WTC11 (cell line): Measurements from ENCODE around the gene SCN4A. TPM values are rescaled to one million over a fixed set of nuclear protein-coding genes. Genes with fewer than 3 reads are reported as not detected.

Experiments
- ATAC-seq: fragments of 200-7000 bp; cut with Tn5 transposase; 2 replicates; pipeline ENCODE4 v1.10.0; 2021; ENCODE audit warnings: mild to moderate bottlenecking, moderate library complexity
- CTCF ChIA-PET: fragments of 300-600 bp; sonication (Branson Sonifier 250); formaldehyde crosslinking; loops from one replicate; lab custom pipeline; 2021; ENCODE audit warnings: antibody characterized with exemption; lab: Charles Lee
- POLR2A ChIA-PET: fragments of 350-600 bp; sonication (Branson Sonifier 250); formaldehyde crosslinking; loops from one replicate; lab custom pipeline; 2021; ENCODE audit warnings: antibody characterized with exemption; lab: Charles Lee
- DNase-seq: peaks from one replicate; pipeline ENCODE4 v3.0.0; 2021; ENCODE audit warnings: low spot score
- H3K27ac Mint-ChIP-seq: 2 replicates; pipeline ENCODE4 v1.8.0; 2021; ENCODE audit warnings: mixed read lengths
- H3K27me3 Mint-ChIP-seq: 2 replicates; pipeline ENCODE4 v1.8.0; 2021; ENCODE audit warnings: low read depth, mild to moderate bottlenecking, moderate library complexity, mixed read lengths
- H3K36me3 Mint-ChIP-seq: 2 replicates; pipeline ENCODE4 v1.8.0; 2021; ENCODE audit warnings: mixed read lengths
- H3K4me1 Mint-ChIP-seq: 2 replicates; pipeline ENCODE4 v1.8.0; 2022; ENCODE audit warnings: mixed read lengths
- H3K4me3 Mint-ChIP-seq: 2 replicates; pipeline ENCODE4 v1.8.0; 2021; ENCODE audit warnings: mild to moderate bottlenecking, moderate library complexity, mixed read lengths
- H3K9me3 Mint-ChIP-seq: 2 replicates; pipeline ENCODE4 v1.8.0; 2021; ENCODE audit warnings: mixed read lengths
- CREB1 ChIP-seq: sonication (generic); formaldehyde crosslinking; IDR thresholded peaks from 2 replicates; pipeline ENCODE4 v1.8.0; 2023; ENCODE audit warnings: mild to moderate bottlenecking, missing genetic modification reagents
- EMX1 ChIP-seq: fragments of 250-450 bp; sonication (Bioruptor Pico); IDR thresholded peaks from 2 replicates; pipeline ENCODE4 v1.8.0; 2021; ENCODE audit warnings: mild to moderate bottlenecking
- GABPB1 ChIP-seq: sonication (generic); formaldehyde crosslinking; IDR thresholded peaks from 2 replicates; pipeline ENCODE4 v1.8.1; 2023; ENCODE audit warnings: mild to moderate bottlenecking, missing genetic modification reagents
- MYBL2 ChIP-seq: sonication (generic); formaldehyde crosslinking; IDR thresholded peaks from 2 replicates; pipeline ENCODE4 v1.8.1; 2023; ENCODE audit warnings: mild to moderate bottlenecking, moderate library complexity, missing genetic modification reagents
- SP1 ChIP-seq: sonication (generic); formaldehyde crosslinking; conservative IDR thresholded peaks from 2 replicates; pipeline ENCODE4 v1.8.1; 2022; ENCODE audit warnings: missing genetic modification reagents
- ZNF219 ChIP-seq: sonication (generic); formaldehyde crosslinking; IDR thresholded peaks from 2 replicates; pipeline ENCODE4 v1.8.0; 2023; ENCODE audit warnings: missing genetic modification reagents, mild to moderate bottlenecking, borderline replicate concordance
- total RNA-seq: library from RNA; stranded (reverse); gene quantifications from 3 replicates; pipeline ENCODE4 v1.2.3, GENCODE V29; 2021
- TF ChIP-seq, protein P1 (sequence below): sonication (generic); formaldehyde crosslinking; IDR thresholded peaks from 2 replicates; pipeline ENCODE4 v1.8.1; 2022; ENCODE audit warnings: missing genetic modification reagents, borderline replicate concordance
- TF ChIP-seq, protein P2 (sequence below): sonication (generic); formaldehyde crosslinking; IDR thresholded peaks from 2 replicates; pipeline ENCODE4 v1.8.1; 2023; ENCODE audit warnings: mild to moderate bottlenecking, missing genetic modification reagents
- TF ChIP-seq, protein P3 (sequence below): sonication (generic); formaldehyde crosslinking; IDR thresholded peaks from 2 replicates; pipeline ENCODE4 v1.8.0; 2022; ENCODE audit warnings: mild to moderate bottlenecking, missing genetic modification reagents
- TF ChIP-seq, protein P4 (sequence below): sonication (generic); formaldehyde crosslinking; IDR thresholded peaks from 2 replicates; pipeline ENCODE4 v1.8.0; 2022; ENCODE audit warnings: mild to moderate bottlenecking, missing genetic modification reagents
- TF ChIP-seq, protein P5 (sequence below): sonication (generic); formaldehyde crosslinking; IDR thresholded peaks from 2 replicates; pipeline ENCODE4 v1.8.0; 2023; ENCODE audit warnings: missing genetic modification reagents
- TF ChIP-seq, protein P6 (sequence below): sonication (generic); formaldehyde crosslinking; IDR thresholded peaks from 2 replicates; pipeline ENCODE4 v1.8.0; 2023; ENCODE audit warnings: missing genetic modification reagents, mild to moderate bottlenecking, borderline replicate concordance
- TF ChIP-seq, protein P7 (sequence below): sonication (generic); formaldehyde crosslinking; IDR thresholded peaks from 2 replicates; pipeline ENCODE4 v1.8.1; 2023; ENCODE audit warnings: mild to moderate bottlenecking, moderate library complexity, missing genetic modification reagents

SCN4A gene
- total RNA-seq, 1 experiment from 2014 or later: 5.8 TPM

DNA sequence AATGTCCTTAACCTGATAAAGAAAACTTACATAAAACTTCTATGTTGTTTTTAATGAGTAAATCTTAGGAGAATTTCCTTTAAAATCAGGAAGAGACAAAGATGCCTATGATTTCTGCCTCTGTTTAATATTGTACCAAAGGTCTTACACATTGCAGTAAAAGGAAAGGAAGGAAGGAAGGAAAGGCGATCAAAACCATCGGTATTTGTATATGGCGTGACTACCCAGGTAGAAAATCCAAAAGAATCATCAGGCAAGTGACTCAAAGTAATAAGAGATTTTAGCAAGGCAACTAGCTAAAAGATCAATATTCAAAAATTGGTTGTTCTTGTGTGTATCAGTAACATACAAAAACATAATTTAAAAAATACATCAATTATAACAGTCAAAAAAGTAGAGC, 44.3 kb upstream of the SCN4A start:
- no peaks in the 10 kb centered on the region for H3K36me3 Mint-ChIP-seq
- H3K27me3 Mint-ChIP-seq: peaks cover 2% of the 10 kb centered on the region; the same call in 1 of the 2 replicates
- H3K9me3 Mint-ChIP-seq: peaks cover 5% of the 10 kb centered on the region
- peaks cover 10% of the 10 kb centered on the region for H3K4me1 Mint-ChIP-seq
- no peak overlapping the region for H3K27ac Mint-ChIP-seq
- POLR2A ChIA-PET: no interaction called here
- no peak overlapping the region for H3K4me3 Mint-ChIP-seq
- ATAC-seq: no peak
- TF ChIP-seq, protein P1, sequence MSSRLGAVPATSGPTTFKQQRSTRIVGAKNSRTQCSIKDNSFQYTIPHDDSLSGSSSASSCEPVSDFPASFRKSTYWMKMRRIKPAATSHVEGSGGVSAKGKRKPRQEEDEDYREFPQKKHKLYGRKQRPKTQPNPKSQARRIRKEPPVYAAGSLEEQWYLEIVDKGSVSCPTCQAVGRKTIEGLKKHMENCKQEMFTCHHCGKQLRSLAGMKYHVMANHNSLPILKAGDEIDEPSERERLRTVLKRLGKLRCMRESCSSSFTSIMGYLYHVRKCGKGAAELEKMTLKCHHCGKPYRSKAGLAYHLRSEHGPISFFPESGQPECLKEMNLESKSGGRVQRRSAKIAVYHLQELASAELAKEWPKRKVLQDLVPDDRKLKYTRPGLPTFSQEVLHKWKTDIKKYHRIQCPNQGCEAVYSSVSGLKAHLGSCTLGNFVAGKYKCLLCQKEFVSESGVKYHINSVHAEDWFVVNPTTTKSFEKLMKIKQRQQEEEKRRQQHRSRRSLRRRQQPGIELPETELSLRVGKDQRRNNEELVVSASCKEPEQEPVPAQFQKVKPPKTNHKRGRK (CRISPR knock-in tag): no peak
- TF ChIP-seq, protein P2, sequence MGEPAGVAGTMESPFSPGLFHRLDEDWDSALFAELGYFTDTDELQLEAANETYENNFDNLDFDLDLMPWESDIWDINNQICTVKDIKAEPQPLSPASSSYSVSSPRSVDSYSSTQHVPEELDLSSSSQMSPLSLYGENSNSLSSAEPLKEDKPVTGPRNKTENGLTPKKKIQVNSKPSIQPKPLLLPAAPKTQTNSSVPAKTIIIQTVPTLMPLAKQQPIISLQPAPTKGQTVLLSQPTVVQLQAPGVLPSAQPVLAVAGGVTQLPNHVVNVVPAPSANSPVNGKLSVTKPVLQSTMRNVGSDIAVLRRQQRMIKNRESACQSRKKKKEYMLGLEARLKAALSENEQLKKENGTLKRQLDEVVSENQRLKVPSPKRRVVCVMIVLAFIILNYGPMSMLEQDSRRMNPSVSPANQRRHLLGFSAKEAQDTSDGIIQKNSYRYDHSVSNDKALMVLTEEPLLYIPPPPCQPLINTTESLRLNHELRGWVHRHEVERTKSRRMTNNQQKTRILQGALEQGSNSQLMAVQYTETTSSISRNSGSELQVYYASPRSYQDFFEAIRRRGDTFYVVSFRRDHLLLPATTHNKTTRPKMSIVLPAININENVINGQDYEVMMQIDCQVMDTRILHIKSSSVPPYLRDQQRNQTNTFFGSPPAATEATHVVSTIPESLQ (CRISPR knock-in tag): no peak
- TF ChIP-seq EMX1 (CRISPR knock-in tag) (no peak), GABPB1 (CRISPR knock-in tag) (no peak), CREB1 (no peak), SP1 (CRISPR knock-in tag) (no peak)
- TF ChIP-seq, protein P3, sequence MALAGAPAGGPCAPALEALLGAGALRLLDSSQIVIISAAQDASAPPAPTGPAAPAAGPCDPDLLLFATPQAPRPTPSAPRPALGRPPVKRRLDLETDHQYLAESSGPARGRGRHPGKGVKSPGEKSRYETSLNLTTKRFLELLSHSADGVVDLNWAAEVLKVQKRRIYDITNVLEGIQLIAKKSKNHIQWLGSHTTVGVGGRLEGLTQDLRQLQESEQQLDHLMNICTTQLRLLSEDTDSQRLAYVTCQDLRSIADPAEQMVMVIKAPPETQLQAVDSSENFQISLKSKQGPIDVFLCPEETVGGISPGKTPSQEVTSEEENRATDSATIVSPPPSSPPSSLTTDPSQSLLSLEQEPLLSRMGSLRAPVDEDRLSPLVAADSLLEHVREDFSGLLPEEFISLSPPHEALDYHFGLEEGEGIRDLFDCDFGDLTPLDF (CRISPR knock-in tag): no peak
- TF ChIP-seq, protein P4, sequence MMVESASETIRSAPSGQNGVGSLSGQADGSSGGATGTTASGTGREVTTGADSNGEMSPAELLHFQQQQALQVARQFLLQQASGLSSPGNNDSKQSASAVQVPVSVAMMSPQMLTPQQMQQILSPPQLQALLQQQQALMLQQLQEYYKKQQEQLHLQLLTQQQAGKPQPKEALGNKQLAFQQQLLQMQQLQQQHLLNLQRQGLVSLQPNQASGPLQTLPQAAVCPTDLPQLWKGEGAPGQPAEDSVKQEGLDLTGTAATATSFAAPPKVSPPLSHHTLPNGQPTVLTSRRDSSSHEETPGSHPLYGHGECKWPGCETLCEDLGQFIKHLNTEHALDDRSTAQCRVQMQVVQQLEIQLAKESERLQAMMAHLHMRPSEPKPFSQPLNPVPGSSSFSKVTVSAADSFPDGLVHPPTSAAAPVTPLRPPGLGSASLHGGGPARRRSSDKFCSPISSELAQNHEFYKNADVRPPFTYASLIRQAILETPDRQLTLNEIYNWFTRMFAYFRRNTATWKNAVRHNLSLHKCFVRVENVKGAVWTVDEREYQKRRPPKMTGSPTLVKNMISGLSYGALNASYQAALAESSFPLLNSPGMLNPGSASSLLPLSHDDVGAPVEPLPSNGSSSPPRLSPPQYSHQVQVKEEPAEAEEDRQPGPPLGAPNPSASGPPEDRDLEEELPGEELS (CRISPR knock-in tag): no peak
- TF ChIP-seq, protein P5, sequence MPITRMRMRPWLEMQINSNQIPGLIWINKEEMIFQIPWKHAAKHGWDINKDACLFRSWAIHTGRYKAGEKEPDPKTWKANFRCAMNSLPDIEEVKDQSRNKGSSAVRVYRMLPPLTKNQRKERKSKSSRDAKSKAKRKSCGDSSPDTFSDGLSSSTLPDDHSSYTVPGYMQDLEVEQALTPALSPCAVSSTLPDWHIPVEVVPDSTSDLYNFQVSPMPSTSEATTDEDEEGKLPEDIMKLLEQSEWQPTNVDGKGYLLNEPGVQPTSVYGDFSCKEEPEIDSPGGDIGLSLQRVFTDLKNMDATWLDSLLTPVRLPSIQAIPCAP (CRISPR knock-in tag): no peak
- TF ChIP-seq, all 79 proteins: peak for 0
- DNase-seq: no peak
- CTCF ChIA-PET: interaction anchor here (0.8 to 2.5 kb wide), 15 partner anchors 9 to 136 kb away, joined by 3 to 19 read pairs (median 6); partner anchors contain the start of gene GH1

DNA sequence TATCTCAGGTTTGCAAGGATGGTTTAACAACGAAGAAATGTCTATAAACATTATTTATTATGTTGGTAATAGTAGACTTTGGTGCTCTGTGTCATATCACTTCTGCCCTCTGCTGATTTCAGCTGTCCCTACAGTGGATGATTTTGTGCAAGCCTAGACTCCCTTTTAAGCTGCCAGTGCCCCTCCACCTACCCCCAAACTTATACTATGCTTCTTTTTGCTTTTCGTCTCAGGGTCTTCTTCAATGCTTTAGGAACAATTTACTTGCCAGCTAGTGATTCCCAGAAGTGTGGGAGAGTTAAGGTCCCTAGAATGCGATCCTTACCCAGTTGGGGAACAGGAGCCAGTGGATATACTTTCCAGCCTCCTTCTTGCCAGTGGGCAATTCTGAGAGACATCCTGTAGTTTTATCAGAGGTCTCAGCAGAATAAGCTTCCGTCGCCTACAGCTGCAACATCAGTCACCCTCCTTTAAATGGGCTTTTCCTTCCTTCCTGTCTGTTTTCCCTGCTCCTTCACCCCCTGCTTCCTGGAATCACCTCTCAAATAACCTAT, 43.6 kb upstream of the SCN4A start:
- Mint-ChIP-seq H3K9me3 (peaks cover 5% of the 10 kb centered on the region), H3K27me3 (no peaks in the 10 kb centered on the region; the same call in 1 of the 2 replicates), H3K4me3 (no peak overlapping the region), H3K36me3 (no peaks in the 10 kb centered on the region), H3K27ac (no peak overlapping the region), H3K4me1 (peaks cover 10% of the 10 kb centered on the region)
- DNase-seq (no peak), ATAC-seq (0 out of 2 replicates have a peak, but pooled peaks have one; percentile 30)
- ChIA-PET CTCF (interaction anchor here (0.8 to 2.5 kb wide), 13 partner anchors 10 to 135 kb away, joined by 3 to 19 read pairs (median 6); partner anchors contain the start of gene GH1), POLR2A (no interaction called here)
- TF ChIP-seq EMX1 (CRISPR knock-in tag): no peak
- TF ChIP-seq, protein P6, sequence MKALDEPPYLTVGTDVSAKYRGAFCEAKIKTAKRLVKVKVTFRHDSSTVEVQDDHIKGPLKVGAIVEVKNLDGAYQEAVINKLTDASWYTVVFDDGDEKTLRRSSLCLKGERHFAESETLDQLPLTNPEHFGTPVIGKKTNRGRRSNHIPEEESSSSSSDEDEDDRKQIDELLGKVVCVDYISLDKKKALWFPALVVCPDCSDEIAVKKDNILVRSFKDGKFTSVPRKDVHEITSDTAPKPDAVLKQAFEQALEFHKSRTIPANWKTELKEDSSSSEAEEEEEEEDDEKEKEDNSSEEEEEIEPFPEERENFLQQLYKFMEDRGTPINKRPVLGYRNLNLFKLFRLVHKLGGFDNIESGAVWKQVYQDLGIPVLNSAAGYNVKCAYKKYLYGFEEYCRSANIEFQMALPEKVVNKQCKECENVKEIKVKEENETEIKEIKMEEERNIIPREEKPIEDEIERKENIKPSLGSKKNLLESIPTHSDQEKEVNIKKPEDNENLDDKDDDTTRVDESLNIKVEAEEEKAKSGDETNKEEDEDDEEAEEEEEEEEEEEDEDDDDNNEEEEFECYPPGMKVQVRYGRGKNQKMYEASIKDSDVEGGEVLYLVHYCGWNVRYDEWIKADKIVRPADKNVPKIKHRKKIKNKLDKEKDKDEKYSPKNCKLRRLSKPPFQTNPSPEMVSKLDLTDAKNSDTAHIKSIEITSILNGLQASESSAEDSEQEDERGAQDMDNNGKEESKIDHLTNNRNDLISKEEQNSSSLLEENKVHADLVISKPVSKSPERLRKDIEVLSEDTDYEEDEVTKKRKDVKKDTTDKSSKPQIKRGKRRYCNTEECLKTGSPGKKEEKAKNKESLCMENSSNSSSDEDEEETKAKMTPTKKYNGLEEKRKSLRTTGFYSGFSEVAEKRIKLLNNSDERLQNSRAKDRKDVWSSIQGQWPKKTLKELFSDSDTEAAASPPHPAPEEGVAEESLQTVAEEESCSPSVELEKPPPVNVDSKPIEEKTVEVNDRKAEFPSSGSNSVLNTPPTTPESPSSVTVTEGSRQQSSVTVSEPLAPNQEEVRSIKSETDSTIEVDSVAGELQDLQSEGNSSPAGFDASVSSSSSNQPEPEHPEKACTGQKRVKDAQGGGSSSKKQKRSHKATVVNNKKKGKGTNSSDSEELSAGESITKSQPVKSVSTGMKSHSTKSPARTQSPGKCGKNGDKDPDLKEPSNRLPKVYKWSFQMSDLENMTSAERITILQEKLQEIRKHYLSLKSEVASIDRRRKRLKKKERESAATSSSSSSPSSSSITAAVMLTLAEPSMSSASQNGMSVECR (CRISPR knock-in tag): no peak
- TF ChIP-seq ZNF219 (CRISPR knock-in tag): no peak
- TF ChIP-seq, protein P1 (CRISPR knock-in tag): no peak
- TF ChIP-seq, protein P4 (CRISPR knock-in tag): no peak
- TF ChIP-seq, protein P7, sequence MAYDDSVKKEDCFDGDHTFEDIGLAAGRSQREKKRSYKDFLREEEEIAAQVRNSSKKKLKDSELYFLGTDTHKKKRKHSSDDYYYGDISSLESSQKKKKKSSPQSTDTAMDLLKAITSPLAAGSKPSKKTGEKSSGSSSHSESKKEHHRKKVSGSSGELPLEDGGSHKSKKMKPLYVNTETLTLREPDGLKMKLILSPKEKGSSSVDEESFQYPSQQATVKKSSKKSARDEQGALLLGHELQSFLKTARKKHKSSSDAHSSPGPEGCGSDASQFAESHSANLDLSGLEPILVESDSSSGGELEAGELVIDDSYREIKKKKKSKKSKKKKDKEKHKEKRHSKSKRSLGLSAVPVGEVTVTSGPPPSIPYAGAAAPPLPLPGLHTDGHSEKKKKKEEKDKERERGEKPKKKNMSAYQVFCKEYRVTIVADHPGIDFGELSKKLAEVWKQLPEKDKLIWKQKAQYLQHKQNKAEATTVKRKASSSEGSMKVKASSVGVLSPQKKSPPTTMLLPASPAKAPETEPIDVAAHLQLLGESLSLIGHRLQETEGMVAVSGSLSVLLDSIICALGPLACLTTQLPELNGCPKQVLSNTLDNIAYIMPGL (CRISPR knock-in tag): no peak
- no peak for TF ChIP-seq MYBL2
